ENCODE results near the gene PNPLA6.
A peak's percentile ranks its signal among the peaks of the same experiment; 100 is the strongest.

Gene PNPLA6

DNA sequence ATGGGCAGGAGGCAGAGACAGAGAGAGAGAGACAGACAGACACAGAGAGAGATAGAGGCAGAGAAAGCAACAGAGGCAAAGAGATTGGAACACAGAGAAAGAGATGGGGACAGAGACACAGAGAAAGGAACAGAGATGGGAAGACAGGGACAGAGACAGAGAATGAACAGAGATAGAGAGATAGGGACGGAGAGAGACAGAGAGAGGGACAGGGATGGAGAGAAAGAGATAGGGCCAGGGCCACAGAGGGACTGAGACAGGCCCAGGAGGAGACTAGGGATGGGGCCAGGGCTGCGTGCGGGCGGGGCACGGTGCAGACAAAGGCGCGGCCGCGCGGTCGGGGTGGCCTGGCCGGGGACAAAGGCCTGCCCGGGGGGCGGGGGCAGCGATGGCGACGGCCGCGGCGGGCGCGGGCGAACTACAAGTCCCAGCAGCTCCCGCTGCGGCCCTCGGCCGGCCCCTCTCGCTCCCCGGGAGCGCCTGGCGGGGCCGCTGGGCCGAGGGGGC lies 19.8 kb upstream of the PNPLA6 start, which contains the start of gene ZNF358:
Gene ZNF358 (plus strand): TSS at position 459 of the 507 bp plus-strand sequence. CDS start 3,140 bp downstream, outside the sequence.
- DNase-seq = no peak

GRCh38 chr19:7516333-7516732 lies 19.2 kb upstream of the PNPLA6 start:
- DNase-seq = no peak

GRCh38 chr19:7516878-7517277 lies 18.6 kb upstream of the PNPLA6 start:
- no peak for DNase-seq

- DNase-seq = no peak
Observed at GRCh38 chr19:7519361-7520130, 16.0 kb upstream of the PNPLA6 start.

DNA sequence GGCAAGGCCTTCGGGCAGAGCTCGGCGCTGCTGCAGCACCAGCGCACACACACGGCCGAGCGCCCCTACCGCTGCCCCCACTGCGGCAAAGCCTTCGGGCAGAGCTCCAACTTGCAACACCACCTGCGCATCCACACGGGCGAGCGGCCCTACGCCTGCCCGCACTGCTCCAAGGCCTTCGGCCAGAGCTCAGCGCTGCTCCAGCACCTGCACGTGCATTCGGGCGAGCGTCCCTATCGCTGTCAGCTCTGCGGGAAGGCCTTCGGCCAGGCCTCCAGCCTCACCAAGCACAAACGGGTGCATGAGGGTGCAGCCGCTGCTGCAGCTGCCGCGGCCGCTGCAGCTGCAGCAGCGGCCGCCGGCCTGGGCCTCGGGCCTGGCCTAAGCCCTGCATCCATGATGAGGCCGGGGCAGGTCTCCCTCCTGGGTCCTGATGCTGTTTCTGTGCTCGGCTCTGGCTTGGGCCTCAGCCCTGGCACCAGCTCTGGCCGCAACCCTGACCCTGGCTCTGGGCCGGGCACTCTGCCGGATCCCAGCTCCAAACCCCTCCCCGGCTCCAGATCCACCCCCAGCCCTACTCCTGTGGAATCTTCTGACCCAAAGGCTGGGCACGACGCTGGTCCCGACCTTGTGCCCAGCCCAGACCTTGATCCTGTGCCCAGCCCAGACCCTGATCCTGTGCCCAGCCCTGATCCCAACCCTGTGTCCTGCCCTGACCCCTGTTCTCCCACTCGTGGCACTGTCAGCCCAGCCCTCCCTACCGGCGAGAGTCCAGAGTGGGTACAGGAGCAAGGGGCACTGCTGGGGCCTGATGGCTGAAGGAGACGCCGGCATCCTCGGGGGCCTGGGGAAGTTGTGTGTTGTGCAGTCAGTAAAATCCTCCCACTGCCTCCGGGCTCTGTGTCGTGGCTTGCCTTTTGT lies 15.1 kb upstream of the PNPLA6 start:
- no peak for DNase-seq

- DNase-seq = no peak
Observed at GRCh38 chr19:7521551-7522071, 13.9 kb upstream of the PNPLA6 start.

- peak; percentile 97 to 99 (median 98) for DNase-seq
Observed at GRCh38 chr19:7522072-7522922, 13.2 kb upstream of the PNPLA6 start, which contains the start of gene MCOLN1. MCOLN1 (plus strand) TSS chr19:7522624; CDS start chr19:7522751, 127 bp downstream.

DNA sequence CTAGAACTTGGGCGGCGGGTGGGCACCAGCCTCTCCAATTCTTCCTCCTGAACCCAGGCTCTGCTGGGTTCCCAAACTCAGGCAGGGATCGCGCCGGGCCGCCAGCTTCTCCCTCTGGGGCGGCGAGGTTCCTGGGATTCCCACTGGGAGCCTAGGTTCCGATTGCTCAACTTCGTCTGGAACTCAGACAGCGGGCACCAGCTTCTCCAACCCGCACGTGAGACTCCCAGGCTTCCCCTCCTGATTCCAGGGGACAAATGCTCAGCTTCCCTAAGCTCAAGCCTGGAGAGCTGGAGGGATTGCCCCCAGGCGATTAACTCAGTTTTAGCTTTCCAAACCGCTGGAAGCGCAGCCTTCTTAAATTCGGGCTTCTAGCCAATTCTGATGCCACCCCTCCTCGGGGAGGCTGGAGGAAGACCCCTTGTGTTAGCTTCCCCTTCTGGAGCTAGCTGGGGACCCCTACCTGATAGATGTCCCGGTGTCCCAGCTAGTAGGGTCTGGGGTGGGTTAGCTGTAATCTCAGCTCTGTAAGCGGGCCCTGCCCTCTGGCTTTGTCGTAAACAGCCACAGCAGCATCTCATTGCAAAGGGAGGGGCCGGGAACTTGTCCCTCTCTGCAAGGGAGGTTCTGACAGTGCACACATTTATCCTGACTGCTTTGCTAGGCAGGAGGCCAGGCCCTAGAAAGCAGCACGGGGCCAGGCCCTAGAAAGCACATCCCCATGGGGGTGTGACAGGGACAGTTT lies 12.4 kb upstream of the PNPLA6 start:
- no peak for DNase-seq

GRCh38 chr19:7524523-7524922 lies 11.0 kb upstream of the PNPLA6 start:
- no peak for DNase-seq

- DNase-seq = no peak
Observed at GRCh38 chr19:7524992-7525739, 10.4 kb upstream of the PNPLA6 start.

DNA sequence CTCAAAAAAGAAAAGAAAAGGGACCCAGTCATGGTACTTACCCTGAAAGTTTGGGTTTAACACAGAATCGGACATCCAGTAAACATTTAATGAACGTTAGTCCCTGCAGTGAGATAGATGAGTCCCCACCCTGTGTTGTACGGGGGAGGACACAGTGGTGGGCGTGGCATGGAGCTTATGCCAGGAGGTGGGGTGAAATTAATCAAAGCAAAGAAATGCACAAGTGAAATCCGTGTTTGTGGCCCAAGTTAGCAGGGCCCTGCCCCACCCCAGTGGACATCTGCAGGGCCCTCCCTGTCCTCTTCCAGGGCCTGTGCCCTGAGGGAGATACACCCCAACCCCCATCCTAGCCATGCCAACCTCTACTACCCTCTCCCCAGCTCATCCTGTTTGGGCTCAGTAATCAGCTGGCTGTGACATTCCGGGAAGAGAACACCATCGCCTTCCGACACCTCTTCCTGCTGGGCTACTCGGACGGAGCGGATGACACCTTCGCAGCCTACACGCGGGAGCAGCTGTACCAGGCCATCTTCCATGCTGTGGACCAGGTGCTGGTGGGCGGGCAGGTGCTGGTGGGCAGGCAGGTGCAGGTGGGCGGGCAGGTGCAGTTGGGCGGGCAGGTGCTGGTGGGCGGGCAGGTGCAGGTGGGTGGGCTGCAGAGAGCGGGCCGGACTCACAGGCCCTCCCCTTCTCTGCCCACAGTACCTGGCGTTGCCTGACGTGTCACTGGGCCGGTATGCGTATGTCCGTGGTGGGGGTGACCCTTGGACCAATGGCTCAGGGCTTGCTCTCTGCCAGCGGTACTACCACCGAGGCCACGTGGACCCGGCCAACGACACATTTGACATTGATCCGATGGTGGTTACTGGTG lies 9.2 kb upstream of the PNPLA6 start:
- DNase-seq = no peak

DNA sequence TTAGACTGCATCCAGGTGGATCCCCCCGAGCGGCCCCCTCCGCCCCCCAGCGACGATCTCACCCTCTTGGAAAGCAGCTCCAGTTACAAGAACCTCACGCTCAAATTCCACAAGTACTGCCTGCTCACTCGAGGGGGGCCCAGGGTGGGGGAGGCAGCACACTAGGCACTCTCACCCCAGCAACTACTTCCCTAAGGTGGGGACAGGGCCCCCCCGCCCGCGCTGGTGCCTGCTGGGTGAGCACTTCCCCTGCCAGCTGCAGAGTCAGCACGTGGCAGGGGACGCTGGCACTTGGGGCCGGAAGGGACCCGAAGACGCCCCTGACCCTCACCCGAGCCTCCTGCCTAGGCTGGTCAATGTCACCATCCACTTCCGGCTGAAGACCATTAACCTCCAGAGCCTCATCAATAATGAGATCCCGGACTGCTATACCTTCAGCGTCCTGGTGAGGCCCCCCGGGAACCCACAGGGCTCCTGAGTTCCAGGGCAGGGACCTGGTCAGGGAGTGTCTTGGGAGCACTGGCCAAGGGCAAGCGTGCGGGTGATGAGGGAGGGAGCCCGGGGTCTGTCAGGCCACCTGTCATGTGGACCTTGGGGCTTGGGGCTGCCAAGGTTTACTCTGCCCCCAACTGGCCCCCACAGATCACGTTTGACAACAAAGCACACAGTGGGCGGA lies 7.9 kb upstream of the PNPLA6 start:
- no peak for DNase-seq

DNA sequence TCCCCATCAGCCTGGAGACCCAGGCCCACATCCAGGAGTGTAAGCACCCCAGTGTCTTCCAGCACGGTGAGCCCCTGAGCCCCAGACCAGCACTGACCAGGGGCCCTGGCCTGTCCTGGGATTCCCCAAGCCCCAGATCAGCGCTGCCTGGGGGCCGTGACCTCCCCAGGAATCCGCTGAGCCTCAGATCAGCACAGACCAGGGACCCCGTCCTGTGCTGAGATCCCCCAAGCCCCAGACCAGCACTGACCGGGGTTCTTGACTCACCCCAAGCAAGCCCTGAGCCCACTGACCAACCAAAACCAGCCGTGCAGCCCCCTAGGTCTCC lies 7.4 kb upstream of the PNPLA6 start:
- no peak for DNase-seq

- no peak for DNase-seq
Observed at GRCh38 chr19:7528522-7529245, 6.8 kb upstream of the PNPLA6 start.

DNA sequence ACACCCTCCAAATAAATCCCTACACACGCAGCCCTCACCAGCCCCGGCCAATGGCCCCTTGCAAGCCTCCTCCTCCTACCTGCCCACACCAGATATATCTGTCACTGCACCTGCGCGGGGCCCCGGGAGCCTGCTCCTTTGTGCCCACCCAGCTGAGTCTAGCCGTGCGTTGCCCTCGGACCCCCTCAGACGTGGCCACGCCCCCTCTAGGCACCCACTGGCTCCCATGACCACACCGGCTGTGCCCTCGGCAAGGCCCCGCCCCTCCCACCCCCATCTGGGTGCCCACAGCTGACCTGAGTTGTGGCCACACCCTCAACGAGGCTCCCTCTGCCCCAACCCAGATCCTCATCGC lies 6.3 kb upstream of the PNPLA6 start:
- no peak for DNase-seq

GRCh38 chr19:7529610-7530490 lies 5.7 kb upstream of the PNPLA6 start:
- no peak for DNase-seq

DNA sequence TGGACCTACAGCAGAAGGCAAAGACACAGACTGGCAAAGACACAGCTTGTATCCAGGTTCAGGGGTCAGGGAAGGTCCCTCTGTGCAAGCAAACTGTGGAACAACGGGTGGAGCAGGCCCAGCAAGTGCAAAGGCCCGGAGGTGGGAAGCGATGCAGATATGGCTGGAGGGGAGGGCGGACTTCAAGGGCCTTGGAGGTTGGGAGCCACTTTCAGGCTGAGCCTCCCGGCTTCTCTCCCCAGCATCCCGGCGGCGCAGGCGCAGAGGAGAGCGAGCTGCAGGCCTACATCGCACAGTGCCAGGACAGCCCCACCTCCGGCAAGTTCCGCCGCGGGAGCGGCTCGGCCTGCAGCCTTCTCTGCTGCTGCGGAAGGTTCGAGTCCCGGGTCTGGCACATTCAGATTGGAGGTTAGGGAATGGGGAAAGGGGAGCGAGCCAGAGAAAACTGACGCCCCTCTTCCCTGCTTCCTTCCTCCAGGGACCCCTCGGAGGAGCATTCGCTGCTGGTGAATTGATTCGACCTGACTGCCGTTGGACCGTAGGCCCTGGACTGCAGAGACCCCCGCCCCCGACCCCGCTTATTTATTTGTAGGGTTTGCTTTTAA lies 2.1 kb upstream of the PNPLA6 start:
- no peak for DNase-seq
